K562 (cell line): Measurements from ENCODE around the gene UPP1. TPM values are rescaled to one million over a fixed set of nuclear protein-coding genes. Genes with fewer than 3 reads are reported as not detected.

Experiments
- ATAC-seq: fragments of 200-7000 bp; cut with Tn5 transposase; 3 replicates; pipeline ENCODE4 v1.9.1; 2020; ENCODE audit warnings: moderate library complexity
- BruUV-seq: library from RNA; stranded (reverse); fragments of 400-500 nt; replicated peaks from 2 replicates; lab custom pipeline; 2021; lab: Mats Ljungman, UMichigan
- CTCF ChIA-PET: fragments of 300-600 bp; formaldehyde crosslinking; extraction: SDS; loops from one replicate; lab custom pipeline; 2021; ENCODE audit warnings: low intra/inter-chr PET ratio; lab: Yijun Ruan, JAX
- POLR2A ChIA-PET: fragments of 300-600, 350-650 bp; sonication (Branson Sonifier 250); formaldehyde crosslinking; extraction: SDS; loops from one replicate; lab custom pipeline; 2021; ENCODE audit warnings: antibody characterized with exemption, inconsistent platforms; lab: Yijun Ruan, JAX
- DNase-seq, 4 experiments: peaks; one replicate each; pipeline versions ENCODE4 v3.0.0 to v3.0.0-alpha.2; 2011 to 2018; ENCODE audit warnings: low spot score in 3 of 4, mixed read lengths in 3 of 4; ENCODE audit errors: extremely low read depth in 1 of 4
- FAIRE-seq: peaks from 2 replicates; lab custom pipeline; 2011; peaks lifted over from hg19 to GRCh38; lab: Jason Lieb, UNC
- H2AFZ ChIP-seq: 2 replicates; pipeline ENCODE4 v1.6.0; 2011; ENCODE audit warnings: low read depth, low read length, control low read depth, inconsistent platforms
- H3K27ac ChIP-seq: fragments of 200-600 bp; 3 replicates; pipeline ENCODE4 v1.8.0; 2011; ENCODE audit warnings: low read depth, mild to moderate bottlenecking, control low read depth, inconsistent platforms, low read length, moderate library complexity, mixed read lengths; ENCODE audit errors: extremely low read depth
- H3K27me3 ChIP-seq, 2 experiments: fragments of 300-600 bp in 1 of 2; 2 replicates in 1 of 2; 3 replicates in 1 of 2; pipeline versions ENCODE4 v1.6.0 to v1.8.0; 2011; ENCODE audit warnings: inconsistent platforms in 2 of 2, low read length in 2 of 2, mild to moderate bottlenecking in 1 of 2, mixed read lengths in 1 of 2, moderate library complexity in 1 of 2; ENCODE audit not compliant: control insufficient read depth in 2 of 2, insufficient read depth in 2 of 2
- H3K36me3 ChIP-seq: fragments of 300-600 bp; 3 replicates; pipeline ENCODE4 v1.8.0; 2011; ENCODE audit warnings: mild to moderate bottlenecking, low read length, inconsistent platforms; ENCODE audit not compliant: control insufficient read depth, insufficient read depth
- H3K4me1 ChIP-seq, 2 experiments: fragments of 200-600 bp in 1 of 2; replicated peaks in 1 of 2; 2 replicates in 1 of 2; 3 replicates in 1 of 2; pipeline versions ENCODE4 v1.5.1 to v1.8.0; 2011; ENCODE audit warnings: inconsistent platforms in 2 of 2, low read length in 2 of 2, mild to moderate bottlenecking in 1 of 2, mixed read lengths in 1 of 2, moderate library complexity in 1 of 2; ENCODE audit not compliant: control insufficient read depth in 2 of 2, insufficient read depth in 2 of 2
- H3K4me2 ChIP-seq: 2 replicates; pipeline ENCODE4 v1.6.1; 2011; ENCODE audit warnings: low read length, control low read depth, inconsistent platforms, mixed read lengths; ENCODE audit not compliant: insufficient read depth
- H3K4me3 ChIP-seq: fragments of 200-600 bp; sonication (generic), shearing (Covaris generic); 2 replicates; pipeline ENCODE4 v1.5.1; 2016; ENCODE audit warnings: control low read depth, inconsistent platforms
- H3K79me2 ChIP-seq: fragments of 200-600 bp; 3 replicates; pipeline ENCODE4 v1.8.0; 2011; ENCODE audit warnings: low read length, inconsistent platforms; ENCODE audit not compliant: control insufficient read depth, insufficient read depth
- H3K9ac ChIP-seq, 2 experiments: 2 replicates each; pipeline versions ENCODE4 v1.6.0 to v1.6.1; 2011; ENCODE audit warnings: low read depth in 2 of 2, low read length in 2 of 2, control low read depth in 1 of 2, inconsistent platforms in 1 of 2, mild to moderate bottlenecking in 1 of 2, mixed read lengths in 1 of 2; ENCODE audit not compliant: insufficient read depth in 1 of 2
- H3K9me1 ChIP-seq: one replicate; pipeline ENCODE4 v1.6.0; 2011; ENCODE audit warnings: inconsistent platforms, mild to moderate bottlenecking, low read length, moderate library complexity; ENCODE audit not compliant: control insufficient read depth, insufficient read depth
- H3K9me3 ChIP-seq: replicated peaks from 2 replicates; pipeline ENCODE4 v1.5.1; 2011; ENCODE audit warnings: low read depth, low read length, inconsistent platforms; ENCODE audit not compliant: control insufficient read depth, insufficient read depth
- H4K20me1 ChIP-seq: replicated peaks from 2 replicates; pipeline ENCODE4 v1.6.1; 2011; ENCODE audit warnings: low read length, inconsistent platforms, mixed read lengths; ENCODE audit not compliant: control insufficient read depth, insufficient read depth
- CCAR2 ChIP-seq: fragments of 200-400 bp; formaldehyde crosslinking; IDR thresholded peaks from 2 replicates; pipeline ENCODE4 v1.6.1; 2017; ENCODE audit warnings: mild to moderate bottlenecking, low read depth, low read length
- HNRNPK ChIP-seq: fragments of 200-400 bp; formaldehyde crosslinking; IDR thresholded peaks from one replicate; pipeline ENCODE4 v1.6.1; 2018; ENCODE audit warnings: mild to moderate bottlenecking, low read depth, low read length; ENCODE audit not compliant: poor library complexity, severe bottlenecking
- PRDM10 ChIP-seq: fragments of 450-650 bp; IDR thresholded peaks from 2 replicates; pipeline ENCODE4 v1.6.1; 2018; ENCODE audit not compliant: partially characterized antibody
- PTTG1 ChIP-seq: fragments of 450-650 bp; IDR thresholded peaks from 2 replicates; pipeline ENCODE4 v1.6.1; 2016; ENCODE audit warnings: low read depth, mild to moderate bottlenecking, missing genetic modification characterization, missing compliant biosample characterization
- PURB ChIP-seq: sonication (generic); formaldehyde crosslinking; IDR thresholded peaks from 2 replicates; pipeline ENCODE4 v1.9.0; 2021; ENCODE audit warnings: low read depth, mild to moderate bottlenecking, missing genetic modification reagents
- TARDBP ChIP-seq: fragments of 450-650 bp; IDR thresholded peaks from 2 replicates; pipeline ENCODE4 v1.6.1; 2016
- THRAP3 ChIP-seq: fragments of 450-650 bp; IDR thresholded peaks from 2 replicates; pipeline ENCODE4 v1.6.1; 2016; ENCODE audit warnings: mild to moderate bottlenecking, inconsistent platforms, borderline replicate concordance
- TSC22D4 ChIP-seq: fragments of 450-650 bp; IDR thresholded peaks from 2 replicates; pipeline ENCODE4 v1.6.1; 2016; ENCODE audit warnings: missing genetic modification characterization, missing biosample characterization, control low read depth
- ZBTB49 ChIP-seq: sonication (generic); formaldehyde crosslinking; IDR thresholded peaks from 2 replicates; pipeline ENCODE4 v1.8.0; 2022; ENCODE audit warnings: missing genetic modification reagents, mild to moderate bottlenecking, borderline replicate concordance
- ZMIZ1 ChIP-seq, 2 experiments: fragments of 150-350 bp in 1 of 2; IDR thresholded peaks; 2 replicates each; pipeline ENCODE4 v1.6.1; 2012 to 2016; ENCODE audit warnings: low read depth in 2 of 2, low read length in 2 of 2, mild to moderate bottlenecking in 1 of 2, moderate library complexity in 1 of 2
- WGBS: fragments of 100-300 bp; shearing (Covaris generic); methylation state at CpG from one replicate; pipeline ENCODE4 v1.1.6; 2016; ENCODE audit warnings: low coverage, mixed read lengths; ENCODE audit not compliant: insufficient coverage; ENCODE audit errors: missing lambda C conversion rate; 5-methylcytosine and 5-hydroxymethylcytosine counted together
- in situ Hi-C: fragments of 300-500 bp; cut with MboI; formaldehyde crosslinking; loops from 4 replicates; pipeline ENCODE4 v1.15.0; 2018; ENCODE audit warnings: inconsistent platforms, mixed read lengths
- intact Hi-C: fragments of 100-400 bp; cut with micrococcal nuclease; formaldehyde crosslinking; loops from 2 replicates; pipeline ENCODE4 v1.14.2; 2022
- polyA plus RNA-seq, 8 experiments: library from polyadenylated mRNA; depleted of rRNA in 4 of 8; stranded (reverse) in 5 of 8; unstranded in 3 of 8; fragments of >200 nt; fragmentation: Nextera tagmentation in 2 of 8; fragmentation: Illumina TruSeq in 1 of 8; extraction: Ambion mirVana in 2 of 8; extraction: Trizol in 1 of 8; gene quantifications; 2 replicates each; pipeline versions ENCODE4 v1.2.1 to v1.2.3, GENCODE V29; 2011 to 2014; ENCODE audit warnings: inconsistent platforms in 1 of 8, missing spikeins in 1 of 8
- total RNA-seq, 7 experiments: library from RNA; depleted of rRNA in 6 of 7; stranded (reverse); fragments of >200 nt in 6 of 7; fragmentation: Illumina TruSeq in 2 of 7; extraction: Trizol in 2 of 7; gene quantifications; 2 replicates each; pipeline versions ENCODE4 v1.2.1 to v1.2.3, GENCODE V29; 2011 to 2021; ENCODE audit warnings: low replicate concordance in 1 of 7
- TF ChIP-seq, protein P1 (sequence below): sonication (generic); formaldehyde crosslinking; IDR thresholded peaks from 2 replicates; pipeline ENCODE4 v1.8.1; 2022; ENCODE audit warnings: missing genetic modification reagents

UPP1 gene
- total and polyA plus RNA-seq, 9 of the 15 experiments (the other 6 are each of a cell fraction or from before 2014, with no cell fraction given), result 0.38 to 2.4 (median 0.61) TPM

DNA sequence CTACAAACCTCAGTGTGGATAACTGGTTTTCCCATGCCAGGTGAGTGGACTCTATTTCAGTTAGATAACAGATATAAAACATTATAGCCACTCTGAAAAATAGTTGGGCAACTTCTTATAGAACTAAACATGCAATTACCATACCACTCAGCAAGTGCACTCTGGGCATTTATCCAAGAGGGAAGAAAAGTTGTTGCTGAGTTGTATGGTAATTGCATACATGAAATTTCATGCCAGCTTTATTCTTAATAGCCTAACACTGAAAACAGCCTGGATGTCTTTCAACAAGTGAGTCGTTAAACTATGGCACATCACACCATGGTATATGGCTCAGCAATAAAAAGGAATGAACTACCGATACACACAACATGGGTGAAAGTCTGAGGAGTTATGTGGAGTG is 10.6 kb upstream of the UPP1 start:
- ATAC-seq (no peak), FAIRE-seq (no peak), DNase-seq (no peak)
- in situ Hi-C loops (no loop called here), intact Hi-C loops (no loop called here)
- Histone ChIP-seq H3K9ac (no peak overlapping the region), H3K9me1 (no peaks in the 10 kb centered on the region), H3K4me2 (no peak overlapping the region), H3K27me3 (peaks cover 0 to 2% of the 10 kb centered on the region in 2 experiments; a peak in 1 of 5 replicates), H3K4me1 (no peaks in the 10 kb centered on the region), H3K79me2 (no peaks in the 10 kb centered on the region), H2AFZ (no peak overlapping the region), H3K4me3 (no peak overlapping the region), H3K9me3 (no peaks in the 10 kb centered on the region), H3K36me3 (no peaks in the 10 kb centered on the region), H3K27ac (no peak overlapping the region), H4K20me1 (0 out of 2 replicates have a peak, but pooled peaks cover 4% of the 10 kb centered on the region)
- no TSS peak for BruUV-seq
- POLR2A ChIA-PET, result no interaction called here
- WGBS, result 0% methylated on average over 2 of the region's 2 CpGs
- CTCF ChIA-PET, result no interaction called here
- no peak for TF ChIP-seq CCAR2
- TF ChIP-seq TARDBP, result no peak
- TF ChIP-seq, protein P1, sequence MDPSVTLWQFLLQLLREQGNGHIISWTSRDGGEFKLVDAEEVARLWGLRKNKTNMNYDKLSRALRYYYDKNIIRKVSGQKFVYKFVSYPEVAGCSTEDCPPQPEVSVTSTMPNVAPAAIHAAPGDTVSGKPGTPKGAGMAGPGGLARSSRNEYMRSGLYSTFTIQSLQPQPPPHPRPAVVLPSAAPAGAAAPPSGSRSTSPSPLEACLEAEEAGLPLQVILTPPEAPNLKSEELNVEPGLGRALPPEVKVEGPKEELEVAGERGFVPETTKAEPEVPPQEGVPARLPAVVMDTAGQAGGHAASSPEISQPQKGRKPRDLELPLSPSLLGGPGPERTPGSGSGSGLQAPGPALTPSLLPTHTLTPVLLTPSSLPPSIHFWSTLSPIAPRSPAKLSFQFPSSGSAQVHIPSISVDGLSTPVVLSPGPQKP (CRISPR knock-in tag), result no peak
- no peak for TF ChIP-seq PRDM10
- TF ChIP-seq THRAP3, result no peak
- no peak for TF ChIP-seq TSC22D4 (tag)
- TF ChIP-seq PTTG1, result no peak
- TF ChIP-seq ZBTB49 (CRISPR knock-in tag), result no peak
- no peak for TF ChIP-seq HNRNPK
- TF ChIP-seq ZMIZ1 (IDR thresholded peaks at IDR 0.05; ENCODE audit: low read depth in 2 of 2, low read length in 2 of 2), result no peak
- no peak for TF ChIP-seq PURB (CRISPR knock-in tag)
